Ascending aorta (tissue), 2 donors: ENCODE data around the gene CHI3L2. TPM values are rescaled to one million over a fixed set of nuclear protein-coding genes. Genes with fewer than 3 reads are reported as not detected.

ENCODE experiments used
- DNase-seq, 2 donors: peaks; one replicate each; pipeline ENCODE4 v3.0.0-alpha.2; 2019; ENCODE audit warnings: low spot score in 2 of 2
- H3K27ac ChIP-seq, 2 donors: fragments of 200-600 bp; sonication (generic); one replicate each; pipeline ENCODE4 v1.5.1; 2016 to 2017; ENCODE audit warnings: mild to moderate bottlenecking in 1 of 2
- H3K27me3 ChIP-seq: fragments of 200-600 bp; sonication (generic); one replicate; pipeline ENCODE4 v1.5.1; 2017
- H3K36me3 ChIP-seq, 2 donors: fragments of 200-600 bp; sonication (generic); one replicate each; pipeline ENCODE4 v1.5.1; 2016
- H3K4me1 ChIP-seq, 2 donors: fragments of 200-600 bp; sonication (generic); one replicate each; pipeline ENCODE4 v1.5.1; 2016 to 2017; ENCODE audit warnings: mild to moderate bottlenecking in 1 of 2
- H3K4me3 ChIP-seq, 2 donors: fragments of 200-600 bp; sonication (generic); one replicate each; pipeline ENCODE4 v1.5.1; 2016 to 2017; ENCODE audit warnings: mild to moderate bottlenecking in 1 of 2
- H3K9me3 ChIP-seq, 2 donors: fragments of 200-600 bp; sonication (generic); one replicate each; pipeline ENCODE4 v1.5.1; 2016
- intact Hi-C: fragments of 100-400 bp; cut with DNase I; formaldehyde crosslinking; loops from one replicate; pipeline ENCODE4 v1.15.1; 2023
- total RNA-seq: library from RNA; depleted of rRNA; stranded (reverse); fragments of >200 nt; gene quantifications from one replicate; pipeline ENCODE4 v1.1.0, GENCODE V29; 2016
- TF ChIP-seq, protein P1 (sequence below), 3 experiments: fragments of 200-600 bp in 2 of 3; fragments of 450-650 bp in 1 of 3; sonication (generic) in 2 of 3; IDR thresholded peaks; one replicate each; pipeline ENCODE4 v1.5.1; 2016 to 2019; ENCODE audit warnings: antibody characterized with exemption in 3 of 3, mild to moderate bottlenecking in 1 of 3, moderate library complexity in 1 of 3

Gene CHI3L2
- total RNA-seq, 1 donor from 2014 or later, result 10.1 TPM

DNA sequence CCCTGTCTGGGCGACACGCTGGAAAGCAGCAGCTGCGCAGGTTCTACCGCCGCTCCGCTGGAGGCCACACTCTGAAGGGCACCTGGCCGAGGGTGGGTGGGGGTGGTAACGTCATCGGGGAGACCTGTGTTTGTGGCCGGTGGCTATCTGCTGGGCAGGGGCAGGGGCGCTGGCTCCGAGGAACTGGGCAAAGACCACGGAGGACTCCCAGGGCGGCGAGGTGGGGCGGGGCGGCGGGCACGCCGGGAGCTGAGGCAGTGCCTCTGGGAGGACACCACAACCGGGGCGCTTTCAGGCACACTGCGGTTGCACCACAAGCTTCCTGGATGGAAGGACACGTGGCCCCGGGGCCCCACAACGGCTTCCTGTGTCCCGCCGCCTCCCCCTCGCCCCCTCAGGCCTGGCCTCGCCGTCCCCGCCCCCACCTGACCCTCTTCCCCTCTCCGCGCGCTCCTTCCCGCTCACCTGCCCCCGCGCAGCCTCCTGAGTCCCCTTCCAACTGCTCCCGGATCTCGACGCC lies 23.8 kb upstream of the CHI3L2 start:
- no peaks in the 10 kb centered on the region for H3K36me3 ChIP-seq
- DNase-seq, result peak; percentile 53 to 84
- H3K4me3 ChIP-seq, result peak overlapping the region; percentile 71 to 87
- H3K9me3 ChIP-seq, result no peaks in the 10 kb centered on the region
- peaks cover 3% of the 10 kb centered on the region in 2 donors for H3K4me1 ChIP-seq
- intact Hi-C loops, result no loop called here
- TF ChIP-seq, protein P1, sequence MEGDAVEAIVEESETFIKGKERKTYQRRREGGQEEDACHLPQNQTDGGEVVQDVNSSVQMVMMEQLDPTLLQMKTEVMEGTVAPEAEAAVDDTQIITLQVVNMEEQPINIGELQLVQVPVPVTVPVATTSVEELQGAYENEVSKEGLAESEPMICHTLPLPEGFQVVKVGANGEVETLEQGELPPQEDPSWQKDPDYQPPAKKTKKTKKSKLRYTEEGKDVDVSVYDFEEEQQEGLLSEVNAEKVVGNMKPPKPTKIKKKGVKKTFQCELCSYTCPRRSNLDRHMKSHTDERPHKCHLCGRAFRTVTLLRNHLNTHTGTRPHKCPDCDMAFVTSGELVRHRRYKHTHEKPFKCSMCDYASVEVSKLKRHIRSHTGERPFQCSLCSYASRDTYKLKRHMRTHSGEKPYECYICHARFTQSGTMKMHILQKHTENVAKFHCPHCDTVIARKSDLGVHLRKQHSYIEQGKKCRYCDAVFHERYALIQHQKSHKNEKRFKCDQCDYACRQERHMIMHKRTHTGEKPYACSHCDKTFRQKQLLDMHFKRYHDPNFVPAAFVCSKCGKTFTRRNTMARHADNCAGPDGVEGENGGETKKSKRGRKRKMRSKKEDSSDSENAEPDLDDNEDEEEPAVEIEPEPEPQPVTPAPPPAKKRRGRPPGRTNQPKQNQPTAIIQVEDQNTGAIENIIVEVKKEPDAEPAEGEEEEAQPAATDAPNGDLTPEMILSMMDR (IDR thresholded peaks at IDR 0.05), result no peak
- peaks cover 6% of the 10 kb centered on the region for H3K27me3 ChIP-seq
- H3K27ac ChIP-seq, result peak overlapping the region; percentile 1 to 38

DNA sequence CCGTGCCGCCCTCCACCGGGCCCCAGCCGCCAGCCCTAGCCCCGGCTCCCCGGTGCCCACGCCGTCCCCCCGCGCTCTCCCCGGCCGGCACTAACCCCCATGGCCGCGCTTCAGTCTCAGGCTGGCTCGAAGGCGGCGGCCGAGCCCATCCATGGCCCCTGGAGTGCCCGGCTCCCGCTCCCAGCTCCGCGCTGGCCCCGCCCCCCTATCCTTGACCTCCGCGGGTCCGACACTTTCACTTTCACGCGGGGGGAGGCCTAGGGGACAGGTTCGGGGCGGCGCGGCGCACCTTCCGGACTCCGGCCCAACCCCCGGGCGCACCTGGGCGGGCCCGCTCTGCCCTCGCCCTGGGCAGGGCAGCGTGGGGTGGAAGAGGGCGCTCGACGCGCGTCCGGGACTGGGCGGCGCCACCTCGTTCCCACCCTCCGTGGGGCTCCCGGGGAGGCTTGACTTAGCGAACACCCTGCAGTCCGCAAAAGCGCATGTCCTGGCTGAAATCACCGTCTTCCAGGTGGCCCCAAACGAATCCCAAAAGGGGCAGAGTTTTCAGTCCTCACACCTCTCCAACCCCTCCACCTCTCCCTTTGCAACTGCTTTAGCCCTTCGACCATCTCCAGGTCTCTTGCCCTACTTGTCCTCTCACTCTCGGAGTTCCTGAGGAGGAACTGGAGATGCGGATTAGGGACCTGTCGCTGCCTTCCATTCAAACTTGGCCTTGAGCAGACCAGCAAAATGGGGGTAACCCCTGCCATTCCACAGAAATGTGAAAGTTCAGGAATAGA lies 23.1 kb upstream of the CHI3L2 start:
- intact Hi-C loops, result no loop called here
- H3K4me1 ChIP-seq, result peaks cover 3% of the 10 kb centered on the region in 2 donors
- TF ChIP-seq, protein P1 (IDR thresholded peaks at IDR 0.05), result no peak
- no peak for DNase-seq
- peak overlapping the region in 1 of 2 donors; percentile 32 for H3K27ac ChIP-seq
- no peaks in the 10 kb centered on the region for H3K36me3 ChIP-seq
- no peaks in the 10 kb centered on the region for H3K9me3 ChIP-seq
- H3K27me3 ChIP-seq, result peaks cover 6% of the 10 kb centered on the region
- peak overlapping the region; percentile 71 to 87 for H3K4me3 ChIP-seq

DNA sequence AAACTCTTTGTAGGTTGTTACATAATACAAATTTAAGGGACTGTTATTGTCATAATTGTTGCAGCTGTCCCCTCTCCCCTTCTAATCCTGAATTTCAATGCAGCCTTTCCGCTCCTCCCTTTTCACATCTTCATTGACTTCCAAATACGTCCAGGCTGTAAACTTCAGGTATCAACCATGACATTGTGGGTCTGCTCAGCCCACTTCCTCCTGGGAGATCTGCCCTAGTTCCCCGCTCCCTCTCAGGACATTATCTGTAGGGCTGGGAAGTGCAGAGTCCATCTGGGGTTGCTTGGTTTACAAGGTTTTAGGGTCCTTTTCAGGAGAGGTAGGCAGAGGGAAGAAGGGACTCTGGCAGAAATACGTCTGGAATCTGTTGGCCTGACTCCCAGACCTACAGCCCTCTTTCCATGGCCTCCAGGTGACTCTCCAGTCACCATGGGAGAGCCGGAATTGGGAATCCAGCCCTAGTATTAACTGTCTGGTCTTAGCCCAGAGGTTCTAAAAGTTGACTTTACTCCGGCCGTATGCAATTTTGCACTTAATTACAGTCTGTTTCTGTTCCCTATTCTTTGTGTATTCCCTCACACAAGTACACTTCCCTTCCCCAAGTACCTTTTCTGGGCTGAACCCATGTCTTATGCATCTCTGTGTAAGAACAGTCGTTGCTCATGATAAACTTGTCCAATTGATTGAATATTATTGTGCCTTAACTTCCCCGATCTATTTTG lies 22.4 kb upstream of the CHI3L2 start:
- no peaks in the 10 kb centered on the region for H3K36me3 ChIP-seq
- peaks cover 3% of the 10 kb centered on the region in 2 donors for H3K4me1 ChIP-seq
- peak overlapping the region; percentile 71 to 87 for H3K4me3 ChIP-seq
- intact Hi-C loops, result no loop called here
- H3K27ac ChIP-seq, result no peak overlapping the region
- DNase-seq, result no peak
- TF ChIP-seq, protein P1 (IDR thresholded peaks at IDR 0.05), result no peak
- peaks cover 6% of the 10 kb centered on the region for H3K27me3 ChIP-seq
- H3K9me3 ChIP-seq, result no peaks in the 10 kb centered on the region

DNA sequence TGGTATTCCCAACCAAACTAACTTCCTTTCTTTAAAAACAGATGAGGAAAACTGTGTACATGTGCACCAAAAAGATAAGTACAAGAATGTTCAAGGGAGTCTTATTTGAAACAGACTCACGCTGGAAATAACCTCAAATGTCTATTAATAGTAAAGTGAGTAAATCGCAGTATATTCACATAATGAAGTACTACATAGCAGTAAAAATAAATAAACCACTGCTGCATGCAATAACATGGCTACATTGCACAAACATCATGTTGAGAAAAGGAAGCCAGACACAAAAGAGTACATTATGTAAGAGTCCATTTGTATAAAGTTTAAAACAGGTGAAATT lies 21.8 kb upstream of the CHI3L2 start:
- DNase-seq, result no peak
- H3K9me3 ChIP-seq, result no peaks in the 10 kb centered on the region
- TF ChIP-seq, protein P1 (IDR thresholded peaks at IDR 0.05), result no peak
- H3K27ac ChIP-seq, result no peak overlapping the region
- intact Hi-C loops, result no loop called here
- H3K4me3 ChIP-seq, result no peak overlapping the region
- H3K36me3 ChIP-seq, result no peaks in the 10 kb centered on the region
- H3K4me1 ChIP-seq, result peaks cover 3% of the 10 kb centered on the region in 2 donors
- peaks cover 6% of the 10 kb centered on the region for H3K27me3 ChIP-seq

DNA sequence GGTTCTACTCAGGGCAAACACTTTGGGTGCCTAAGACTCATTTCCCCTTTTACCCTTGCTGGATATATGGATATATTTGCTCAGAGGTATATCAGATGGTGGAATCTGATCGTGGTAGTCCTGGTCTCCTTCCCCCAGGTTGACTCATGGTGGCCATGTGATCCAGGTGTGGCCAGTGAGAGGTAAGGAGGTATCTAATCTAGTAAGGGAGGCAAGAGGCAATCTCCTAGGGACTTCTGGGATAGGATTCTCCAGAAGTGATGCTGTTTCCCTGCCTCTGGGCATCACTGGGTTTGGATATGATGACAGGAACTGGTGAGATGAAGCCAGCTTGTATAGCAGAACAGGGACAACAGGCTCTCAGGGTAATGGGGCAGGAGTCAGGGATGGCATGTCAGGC lies 18.6 kb upstream of the CHI3L2 start:
- DNase-seq, result no peak
- H3K27ac ChIP-seq, result no peak overlapping the region
- TF ChIP-seq, protein P1 (IDR thresholded peaks at IDR 0.05), result no peak
- intact Hi-C loops, result no loop called here
- no peaks in the 10 kb centered on the region for H3K36me3 ChIP-seq
- H3K4me1 ChIP-seq, result peaks cover 0 to under 1% of the 10 kb centered on the region in 2 donors
- H3K4me3 ChIP-seq, result no peak overlapping the region
- H3K27me3 ChIP-seq, result peaks cover 3% of the 10 kb centered on the region
- H3K9me3 ChIP-seq, result no peaks in the 10 kb centered on the region
